Right atrium auricular region (tissue), 2 donors: Measurements from ENCODE around the gene PSMD10. TPM values are rescaled to one million over a fixed set of nuclear protein-coding genes. Genes with fewer than 3 reads are reported as not detected.

Source experiments
- DNase-seq: peaks from one replicate; pipeline ENCODE4 v3.0.0-alpha.2; 2019; ENCODE audit warnings: low spot score
- H3K27ac ChIP-seq, 2 donors: fragments of 200-600 bp; sonication (generic); 1 replicate in 1 of 2; 2 replicates in 1 of 2; pipeline ENCODE4 v1.5.1; 2016 to 2019
- H3K27me3 ChIP-seq, 2 donors: fragments of 200-600 bp; sonication (generic); one replicate each; pipeline versions ENCODE4 v1.5.1 to v1.6.0; 2017 to 2019
- H3K36me3 ChIP-seq: fragments of 200-600 bp; sonication (generic); one replicate; pipeline ENCODE4 v1.5.1; 2016
- H3K4me1 ChIP-seq, 2 donors: fragments of 200-600 bp; sonication (generic); one replicate each; pipeline versions ENCODE4 v1.5.1 to v1.6.0; 2017 to 2019
- H3K4me3 ChIP-seq, 2 donors: fragments of 200-600 bp; sonication (generic); 1 replicate in 1 of 2; 2 replicates in 1 of 2; pipeline ENCODE4 v1.5.1; 2017 to 2019; ENCODE audit warnings: mild to moderate bottlenecking in 1 of 2, moderate library complexity in 1 of 2
- H3K9me3 ChIP-seq, 2 donors: fragments of 200-600 bp; sonication (generic); one replicate each; pipeline ENCODE4 v1.5.1; 2019
- total RNA-seq, 2 donors: library from RNA; depleted of rRNA; stranded (reverse); fragments of >200 nt; gene quantifications; one replicate each; pipeline ENCODE4 v1.1.0, GENCODE V29; 2016
- TF ChIP-seq, protein P1 (sequence below), 2 donors: fragments of 200-600 bp; sonication (generic); IDR thresholded peaks; one replicate each; pipeline ENCODE4 v1.5.1; 2019; ENCODE audit warnings: antibody characterized with exemption in 2 of 2

Gene PSMD10, protein sequence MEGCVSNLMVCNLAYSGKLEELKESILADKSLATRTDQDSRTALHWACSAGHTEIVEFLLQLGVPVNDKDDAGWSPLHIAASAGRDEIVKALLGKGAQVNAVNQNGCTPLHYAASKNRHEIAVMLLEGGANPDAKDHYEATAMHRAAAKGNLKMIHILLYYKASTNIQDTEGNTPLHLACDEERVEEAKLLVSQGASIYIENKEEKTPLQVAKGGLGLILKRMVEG
- 10 to 100 TPM; 22.5 to 23.6 TPM for total RNA-seq

DNA sequence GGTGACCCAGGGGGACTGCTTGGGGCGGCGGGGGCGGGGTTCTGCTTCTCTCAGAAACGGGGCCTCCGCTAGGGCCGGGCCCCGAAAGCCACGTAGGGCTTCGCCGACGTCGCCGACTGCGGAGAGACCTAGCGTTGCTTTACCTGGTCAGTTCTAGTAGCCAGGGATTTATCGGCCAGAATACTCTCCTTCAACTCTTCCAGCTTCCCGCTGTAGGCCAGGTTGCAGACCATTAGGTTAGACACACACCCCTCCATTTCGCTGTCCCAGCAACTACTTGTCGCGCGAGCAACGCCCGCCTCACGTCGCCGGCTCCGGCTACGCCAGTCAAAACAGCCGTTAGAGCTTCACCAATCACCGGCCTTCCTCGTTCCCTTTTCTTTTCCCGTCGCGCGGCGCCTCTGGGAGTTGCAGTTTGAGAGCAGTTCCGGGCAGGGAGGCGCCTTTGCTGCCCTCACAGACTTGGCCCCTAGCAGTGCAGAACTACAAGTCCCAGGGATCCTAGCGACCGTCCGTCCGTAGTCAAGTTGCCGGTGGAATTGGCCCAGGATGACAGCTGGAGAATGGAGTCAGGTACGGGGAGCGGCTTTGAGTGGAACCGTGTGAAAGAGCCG, at the start of gene PSMD10, which contains the start of gene ATG4A:
Gene PSMD10, minus strand, starts transcription at position 279 of the 614 bp plus-strand sequence. Its CDS starts 22 bp downstream, at position 257.
Gene ATG4A, plus strand, starts transcription at position 515 of the 614 bp plus-strand sequence. Its CDS starts 49 bp downstream, at position 564.
- H3K27me3 ChIP-seq = no peaks in the 10 kb centered on the region
- TF ChIP-seq, protein P1, sequence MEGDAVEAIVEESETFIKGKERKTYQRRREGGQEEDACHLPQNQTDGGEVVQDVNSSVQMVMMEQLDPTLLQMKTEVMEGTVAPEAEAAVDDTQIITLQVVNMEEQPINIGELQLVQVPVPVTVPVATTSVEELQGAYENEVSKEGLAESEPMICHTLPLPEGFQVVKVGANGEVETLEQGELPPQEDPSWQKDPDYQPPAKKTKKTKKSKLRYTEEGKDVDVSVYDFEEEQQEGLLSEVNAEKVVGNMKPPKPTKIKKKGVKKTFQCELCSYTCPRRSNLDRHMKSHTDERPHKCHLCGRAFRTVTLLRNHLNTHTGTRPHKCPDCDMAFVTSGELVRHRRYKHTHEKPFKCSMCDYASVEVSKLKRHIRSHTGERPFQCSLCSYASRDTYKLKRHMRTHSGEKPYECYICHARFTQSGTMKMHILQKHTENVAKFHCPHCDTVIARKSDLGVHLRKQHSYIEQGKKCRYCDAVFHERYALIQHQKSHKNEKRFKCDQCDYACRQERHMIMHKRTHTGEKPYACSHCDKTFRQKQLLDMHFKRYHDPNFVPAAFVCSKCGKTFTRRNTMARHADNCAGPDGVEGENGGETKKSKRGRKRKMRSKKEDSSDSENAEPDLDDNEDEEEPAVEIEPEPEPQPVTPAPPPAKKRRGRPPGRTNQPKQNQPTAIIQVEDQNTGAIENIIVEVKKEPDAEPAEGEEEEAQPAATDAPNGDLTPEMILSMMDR (IDR thresholded peaks at IDR 0.05) = no peak
- H3K36me3 ChIP-seq = no peaks in the 10 kb centered on the region
- DNase-seq = peak; percentile 95
- peak within 1 kb of the TSS; percentile 80 to 84 for H3K27ac ChIP-seq
- H3K4me3 ChIP-seq = peak within 1 kb of the TSS; percentile 60 to 63
- no peaks in the 10 kb centered on the region for H3K9me3 ChIP-seq
- peaks cover 0 to 5% of the 10 kb centered on the region in 2 donors for H3K4me1 ChIP-seq

DNA sequence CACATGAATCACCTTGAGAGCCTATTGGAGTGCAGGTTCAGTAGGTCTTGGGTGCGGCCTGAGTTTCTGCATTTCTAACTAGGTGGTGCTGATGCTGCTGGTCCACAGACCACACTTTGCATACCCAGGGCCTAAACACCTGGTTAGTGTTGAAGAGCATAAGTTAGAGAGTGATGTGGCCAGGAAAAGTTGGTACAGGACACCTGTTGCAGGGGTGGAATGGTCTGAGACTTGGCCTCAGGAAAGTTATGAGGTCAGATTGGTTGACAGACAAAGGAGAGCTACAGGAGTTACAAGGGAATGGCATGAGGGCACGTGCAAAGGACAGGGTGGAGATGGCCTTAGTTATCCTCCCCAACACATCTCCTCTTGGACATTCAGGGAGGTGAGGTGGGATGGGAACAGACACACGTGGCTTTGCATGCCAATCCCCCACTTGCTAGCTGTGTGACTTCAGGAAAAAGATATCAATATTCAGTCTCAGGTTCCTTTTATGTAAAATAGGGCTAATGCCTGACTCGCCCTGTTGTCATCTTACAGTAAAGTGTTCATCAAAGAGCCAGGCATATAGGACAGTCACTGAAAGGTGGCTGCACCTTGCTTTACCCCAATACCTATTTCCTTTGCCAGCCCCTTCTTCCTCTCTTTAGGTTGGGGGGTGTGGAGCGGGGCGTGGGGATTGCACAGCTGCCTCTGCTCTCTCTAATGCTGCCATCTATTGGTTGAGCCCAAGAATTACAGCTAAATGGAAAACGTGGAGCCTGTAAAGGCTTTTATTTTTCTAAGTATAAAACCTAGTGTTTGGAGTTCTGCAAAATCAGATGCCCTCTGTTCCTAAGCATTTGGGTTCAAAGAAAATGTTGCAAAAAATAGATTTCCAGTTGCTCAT, 47.7 kb upstream of the PSMD10 start:
- H3K27ac ChIP-seq = no peak overlapping the region
- no peaks in the 10 kb centered on the region for H3K4me1 ChIP-seq
- no peaks in the 10 kb centered on the region for H3K9me3 ChIP-seq
- DNase-seq = no peak
- TF ChIP-seq, protein P1 (IDR thresholded peaks at IDR 0.05) = peak in 1 of 2 donors; percentile 60
- no peaks in the 10 kb centered on the region for H3K27me3 ChIP-seq
- H3K36me3 ChIP-seq = peaks cover 10% of the 10 kb centered on the region
- no peak overlapping the region for H3K4me3 ChIP-seq

DNA sequence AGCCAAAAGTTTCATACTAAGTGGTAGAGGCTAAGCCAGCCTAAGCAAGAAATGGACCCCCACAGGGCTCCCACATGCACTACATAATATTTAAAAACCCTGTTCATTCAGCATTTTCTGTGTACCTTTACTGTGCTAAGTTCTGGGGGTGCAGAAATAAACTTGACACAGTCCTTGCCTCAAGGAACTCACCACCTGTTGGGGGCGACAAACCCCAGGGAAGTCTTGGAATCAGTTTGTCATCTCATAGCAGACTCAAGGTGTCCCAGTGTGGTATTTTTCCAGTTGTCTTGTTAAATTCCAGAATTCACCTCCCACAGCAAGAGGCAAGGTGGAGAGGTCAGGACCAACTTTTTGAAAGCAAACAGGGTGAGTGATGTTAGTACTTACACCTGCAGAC, 43.4 kb upstream of the PSMD10 start:
- no peaks in the 10 kb centered on the region for H3K9me3 ChIP-seq
- no peaks in the 10 kb centered on the region for H3K4me1 ChIP-seq
- no peak overlapping the region for H3K4me3 ChIP-seq
- H3K27ac ChIP-seq = no peak overlapping the region
- peaks cover 15% of the 10 kb centered on the region for H3K36me3 ChIP-seq
- DNase-seq = no peak
- H3K27me3 ChIP-seq = no peaks in the 10 kb centered on the region
- TF ChIP-seq, protein P1 (IDR thresholded peaks at IDR 0.05) = no peak

DNA sequence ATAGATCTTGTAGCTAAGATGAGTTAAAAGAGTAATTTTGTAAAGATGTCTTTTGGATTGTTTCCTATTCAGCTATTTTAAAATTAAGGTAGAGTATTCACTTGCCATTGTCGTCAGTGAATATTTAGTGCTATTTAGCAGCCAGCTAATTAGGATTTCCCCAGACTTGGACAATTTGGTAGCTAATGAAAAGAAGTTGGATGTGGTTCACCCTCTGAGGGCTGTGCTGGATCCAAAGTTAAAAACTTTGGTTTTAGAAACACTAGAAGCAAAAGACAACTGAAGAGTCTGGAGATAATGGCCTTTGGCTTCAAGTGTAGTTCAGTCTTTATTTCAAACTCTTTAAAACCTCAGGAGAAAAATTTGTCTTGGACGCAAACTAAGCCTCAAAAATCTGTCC, 41.5 kb upstream of the PSMD10 start:
- no peak for DNase-seq
- Histone ChIP-seq H3K9me3 (no peaks in the 10 kb centered on the region), H3K27me3 (no peaks in the 10 kb centered on the region), H3K4me1 (no peaks in the 10 kb centered on the region), H3K36me3 (peaks cover 15% of the 10 kb centered on the region), H3K4me3 (no peak overlapping the region), H3K27ac (no peak overlapping the region)
- TF ChIP-seq, protein P1 (IDR thresholded peaks at IDR 0.05) = no peak

DNA sequence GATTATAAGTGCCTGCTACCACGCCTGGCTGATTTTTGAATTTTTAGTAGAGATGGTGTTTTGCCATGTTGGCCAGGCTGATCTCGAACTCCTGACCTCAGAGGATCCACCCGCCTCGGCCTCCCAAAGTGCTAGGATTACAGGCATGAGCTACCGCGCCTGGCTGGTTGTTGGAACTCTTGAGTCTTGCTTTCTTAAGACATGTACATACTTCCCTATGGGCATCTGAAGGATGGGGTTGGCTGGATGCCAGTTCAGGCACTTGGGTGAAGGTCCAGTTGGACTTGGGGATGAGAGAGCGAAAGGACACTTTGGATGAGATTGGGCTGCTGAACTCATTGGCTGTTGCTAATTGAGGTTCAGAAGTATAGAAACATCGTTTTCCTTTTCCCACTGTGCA, 40.7 kb upstream of the PSMD10 start:
- TF ChIP-seq, protein P1 (IDR thresholded peaks at IDR 0.05) = no peak
- no peak for DNase-seq
- Histone ChIP-seq H3K4me3 (no peak overlapping the region), H3K36me3 (peaks cover 15% of the 10 kb centered on the region), H3K9me3 (no peaks in the 10 kb centered on the region), H3K27me3 (no peaks in the 10 kb centered on the region), H3K27ac (peak overlapping the region; percentile 20 to 35), H3K4me1 (no peaks in the 10 kb centered on the region)
